OCI-LY7 (cell line): ENCODE data around the gene FAM171A1. TPM values are rescaled to one million over a fixed set of nuclear protein-coding genes. Genes with fewer than 3 reads are reported as not detected.

ENCODE experiments used
- BruUV-seq: library from RNA; stranded (reverse); fragments of 400-500 nt; replicated peaks from 2 replicates; lab custom pipeline; 2021; lab: Mats Ljungman, UMichigan
- CTCF ChIA-PET: fragments of 300-600 bp; sonication (Branson Sonifier 250); formaldehyde crosslinking; loops from one replicate; lab custom pipeline; 2022; ENCODE audit warnings: antibody characterized with exemption; ENCODE audit not compliant: unreplicated experiment; lab: Charles Lee
- POLR2A ChIA-PET: fragments of 300-600 bp; sonication (Branson Sonifier 250); formaldehyde crosslinking; loops from one replicate; lab custom pipeline; 2022; ENCODE audit warnings: antibody characterized with exemption; lab: Charles Lee
- DNase-seq: peaks from one replicate; pipeline ENCODE4 v3.0.0-alpha.2; 2015; ENCODE audit warnings: low spot score
- H2AFZ ChIP-seq: fragments of 200-600 bp; sonication (generic), shearing (Covaris generic); 2 replicates; pipeline ENCODE4 v1.6.1; 2014; ENCODE audit warnings: mild to moderate bottlenecking, antibody characterized with exemption, low read length, moderate library complexity
- H3K27ac ChIP-seq: fragments of 200-600 bp; sonication (generic); 2 replicates; pipeline ENCODE4 v1.5.1; 2014; ENCODE audit warnings: mixed run types, low read depth, mild to moderate bottlenecking, moderate library complexity, low read length, inconsistent platforms; ENCODE audit not compliant: poor library complexity, severe bottlenecking
- H3K36me3 ChIP-seq: fragments of 200-600 bp; sonication (generic); 2 replicates; pipeline ENCODE4 v1.6.1; 2014; ENCODE audit warnings: mild to moderate bottlenecking, antibody characterized with exemption, low read length, moderate library complexity, mixed read lengths; ENCODE audit not compliant: insufficient read depth
- H3K4me1 ChIP-seq: fragments of 200-600 bp; sonication (generic); 2 replicates; pipeline ENCODE4 v1.5.1; 2014; ENCODE audit warnings: mild to moderate bottlenecking, low read length; ENCODE audit not compliant: insufficient read depth, poor library complexity, severe bottlenecking
- H3K4me2 ChIP-seq: fragments of 200-600 bp; sonication (generic); 2 replicates; pipeline ENCODE4 v1.6.1; 2014; ENCODE audit warnings: mild to moderate bottlenecking, low read length
- H3K4me3 ChIP-seq: fragments of 200-600 bp; sonication (generic); 2 replicates; pipeline ENCODE4 v1.5.1; 2014; ENCODE audit warnings: mild to moderate bottlenecking, low read depth, low read length; ENCODE audit not compliant: poor library complexity, severe bottlenecking
- H3K79me2 ChIP-seq: fragments of 200-600 bp; sonication (generic); 2 replicates; pipeline ENCODE4 v1.6.1; 2016; ENCODE audit warnings: low read depth, mild to moderate bottlenecking, low read length, moderate library complexity, mixed read lengths; ENCODE audit not compliant: insufficient read depth
- H3K9me2 ChIP-seq: fragments of 200-600 bp; sonication (generic); 2 replicates; pipeline ENCODE4 v1.6.1; 2016; ENCODE audit warnings: mild to moderate bottlenecking, low read length, mixed read lengths; ENCODE audit not compliant: insufficient read depth
- H3K9me3 ChIP-seq: fragments of 200-600 bp; sonication (generic); 2 replicates; pipeline ENCODE4 v1.6.1; 2014; ENCODE audit warnings: mild to moderate bottlenecking, mixed run types, low read length, mixed read lengths
- H4K20me1 ChIP-seq: fragments of 200-600 bp; sonication (generic); 2 replicates; pipeline ENCODE4 v1.6.1; 2014; ENCODE audit warnings: mild to moderate bottlenecking, antibody characterized with exemption, low read length, moderate library complexity, mixed read lengths; ENCODE audit not compliant: insufficient read depth
- CTCF ChIP-seq: fragments of 200-600 bp; sonication (generic); conservative IDR thresholded peaks from 2 replicates; pipeline ENCODE4 v1.5.1; 2014; ENCODE audit warnings: mild to moderate bottlenecking, antibody characterized with exemption, low read length, moderate library complexity, mixed read lengths
- EZH2phosphoT487 ChIP-seq: fragments of 200-600 bp; sonication (generic); IDR thresholded peaks from 2 replicates; pipeline ENCODE4 v1.6.1; 2018; ENCODE audit warnings: low read depth, borderline replicate concordance, mild to moderate bottlenecking, mixed run types, antibody characterized with exemption, low read length, moderate library complexity, mixed read lengths
- intact Hi-C: fragments of 100-400 bp; cut with micrococcal nuclease; formaldehyde crosslinking; loops from one replicate; pipeline ENCODE4 v1.10.0; 2022; ENCODE audit not compliant: unreplicated experiment
- total RNA-seq, 2 experiments: library from RNA; depleted of rRNA in 1 of 2; stranded (reverse); fragments of >200 nt in 1 of 2; shearing (Covaris generic) in 1 of 2; gene quantifications; 2 replicates each; pipeline ENCODE4 v1.2.3, GENCODE V29; 2014 to 2022

The FAM171A1 gene
- total RNA-seq, 2 experiments from 2014 or later = not detected

GRCh38 chr10:15265056-15265455 is 106.0 kb downstream of the FAM171A1 start:
- Histone ChIP-seq H2AFZ (no peak overlapping the region), H3K27ac (no peak overlapping the region), H3K4me2 (no peak overlapping the region), H3K79me2 (no peaks in the 10 kb centered on the region), H3K4me3 (no peak overlapping the region), H4K20me1 (no peaks in the 10 kb centered on the region), H3K4me1 (no peaks in the 10 kb centered on the region), H3K36me3 (no peaks in the 10 kb centered on the region), H3K9me3 (no peaks in the 10 kb centered on the region), H3K9me2 (no peaks in the 10 kb centered on the region)
- TF ChIP-seq EZH2phosphoT487 = no peak
- intact Hi-C loops = no loop called here
- CTCF ChIA-PET = no interaction called here
- BruUV-seq = no TSS peak
- POLR2A ChIA-PET = interaction anchor here (0.6 to 1.6 kb wide), 2 partner anchors 15 to 65 kb away, joined by 3 to 8 read pairs; no protein-coding TSS in a partner anchor
- DNase-seq = no peak

- Histone ChIP-seq H2AFZ (no peak overlapping the region), H3K9me2 (no peaks in the 10 kb centered on the region), H3K4me1 (no peaks in the 10 kb centered on the region), H3K4me2 (no peak overlapping the region), H3K4me3 (no peak overlapping the region), H3K27ac (no peak overlapping the region), H3K79me2 (no peaks in the 10 kb centered on the region), H4K20me1 (no peaks in the 10 kb centered on the region), H3K36me3 (no peaks in the 10 kb centered on the region), H3K9me3 (no peaks in the 10 kb centered on the region)
- CTCF ChIA-PET = no interaction called here
- POLR2A ChIA-PET = no interaction called here
- no peak for DNase-seq
- intact Hi-C loops = no loop called here
- TF ChIP-seq EZH2phosphoT487 (no peak), CTCF (no peak)
- BruUV-seq = no TSS peak
Observed at GRCh38 chr10:15263657-15264323, 107.3 kb downstream of the FAM171A1 start.

- Histone ChIP-seq H3K4me3 (no peak overlapping the region), H3K27ac (no peak overlapping the region), H3K9me2 (no peaks in the 10 kb centered on the region), H3K36me3 (no peaks in the 10 kb centered on the region), H4K20me1 (no peaks in the 10 kb centered on the region), H3K9me3 (no peaks in the 10 kb centered on the region), H3K4me1 (no peaks in the 10 kb centered on the region), H2AFZ (no peak overlapping the region), H3K4me2 (no peak overlapping the region), H3K79me2 (no peaks in the 10 kb centered on the region)
- TF ChIP-seq EZH2phosphoT487 (no peak), CTCF (peak; percentile 34; the same call in 1 of the 2 replicates)
- DNase-seq = no peak
- no TSS peak for BruUV-seq
- ChIA-PET POLR2A (interaction anchor here (0.6 to 1.1 kb wide), 2 partner anchors 23 to 309 kb away, joined by 3 to 5 read pairs; no protein-coding TSS in a partner anchor), CTCF (no interaction called here)
- intact Hi-C loops = no loop called here
Observed at GRCh38 chr10:15262036-15262713, 108.9 kb downstream of the FAM171A1 start.
